Measurements from ENCODE around the gene DDX50.
"Not testable (repeated sequence)": the region's sequence is repeated elsewhere in the genome, so short reads cannot be mapped to it uniquely, and the experiment has no call there.

Gene DDX50

DNA sequence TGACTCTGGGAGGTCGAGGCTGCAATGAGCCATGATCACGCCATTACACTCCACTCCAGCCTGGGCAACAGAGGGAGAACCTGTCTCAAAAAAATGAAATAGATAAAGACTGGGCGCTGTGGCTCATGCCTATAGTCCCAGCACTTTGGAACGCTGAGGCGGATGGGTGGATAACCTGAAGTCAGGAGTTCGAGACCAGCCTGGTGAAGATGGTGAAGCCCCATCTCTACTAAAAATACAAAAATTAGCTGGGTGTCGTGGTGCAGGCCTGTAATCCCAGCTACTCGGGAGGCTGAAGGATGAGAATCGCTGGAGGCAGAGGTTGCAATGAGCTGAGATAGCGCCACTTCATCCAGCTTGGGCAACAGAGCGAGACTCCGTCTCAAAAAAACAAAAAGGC, 53.8 kb downstream of the DDX50 start:
- H3K36me3 ChIP-seq (ENCODE audit: control insufficient read depth in 2 of 2, insufficient read depth in 2 of 2, low read length in 2 of 2), result peaks cover 5 to 10% of the 10 kb centered on the region in 2 donors
- H3K4me3 ChIP-seq (ENCODE audit: low read length in 2 of 2), result no peak overlapping the region
- no peaks in the 10 kb centered on the region for H3K27me3 ChIP-seq (ENCODE audit: control insufficient read depth in 1 of 2, insufficient read depth in 2 of 2, low read length in 2 of 2)
- H3K27ac ChIP-seq (ENCODE audit: low read length), result no peak overlapping the region
- peaks cover 10% of the 10 kb centered on the region for H3K4me1 ChIP-seq (ENCODE audit: control insufficient read depth, insufficient read depth, low read length)
- H3K9me3 ChIP-seq (ENCODE audit: control insufficient read depth in 2 of 2, low read length in 2 of 2), result no peaks in the 10 kb centered on the region
- H3K9ac ChIP-seq (ENCODE audit: low read length in 2 of 2), result no peak overlapping the region

DNA sequence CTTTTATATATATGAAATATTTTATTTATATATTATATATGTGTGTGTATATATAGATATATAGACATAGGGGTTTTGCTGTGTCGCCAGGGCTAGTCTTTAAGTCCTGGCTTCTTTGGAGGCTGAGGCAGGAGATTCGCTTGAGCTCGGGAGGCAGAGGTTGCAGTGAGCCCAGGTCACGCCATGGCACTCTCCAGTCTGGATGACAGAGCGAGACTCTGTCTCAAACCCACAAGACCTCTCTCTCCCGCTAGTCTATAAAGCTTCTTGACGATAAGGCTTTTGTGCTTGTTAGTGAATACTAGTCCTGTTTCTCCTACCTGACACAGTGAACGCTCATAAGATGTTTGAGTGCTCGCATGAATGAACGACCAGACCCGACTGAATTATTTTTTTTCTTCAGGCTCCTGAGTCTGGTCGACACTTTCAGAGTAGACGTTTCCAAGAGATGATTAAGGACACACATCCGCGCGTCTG, 54.3 kb downstream of the DDX50 start:
- H3K36me3 ChIP-seq (ENCODE audit: control insufficient read depth in 2 of 2, insufficient read depth in 2 of 2, low read length in 2 of 2), result peaks cover 5 to 14% of the 10 kb centered on the region in 2 donors
- H3K9ac ChIP-seq (ENCODE audit: low read length in 2 of 2), result peak overlapping the region; percentile 87 to 99
- peak overlapping the region; percentile 98 for H3K4me3 ChIP-seq (ENCODE audit: low read length in 2 of 2)
- H3K9me3 ChIP-seq (ENCODE audit: control insufficient read depth in 2 of 2, low read length in 2 of 2), result no peaks in the 10 kb centered on the region
- H3K27ac ChIP-seq (ENCODE audit: low read length), result peak overlapping the region; percentile 87
- H3K27me3 ChIP-seq (ENCODE audit: control insufficient read depth in 1 of 2, insufficient read depth in 2 of 2, low read length in 2 of 2), result no peaks in the 10 kb centered on the region
- peaks cover 10% of the 10 kb centered on the region for H3K4me1 ChIP-seq (ENCODE audit: control insufficient read depth, insufficient read depth, low read length)

DNA sequence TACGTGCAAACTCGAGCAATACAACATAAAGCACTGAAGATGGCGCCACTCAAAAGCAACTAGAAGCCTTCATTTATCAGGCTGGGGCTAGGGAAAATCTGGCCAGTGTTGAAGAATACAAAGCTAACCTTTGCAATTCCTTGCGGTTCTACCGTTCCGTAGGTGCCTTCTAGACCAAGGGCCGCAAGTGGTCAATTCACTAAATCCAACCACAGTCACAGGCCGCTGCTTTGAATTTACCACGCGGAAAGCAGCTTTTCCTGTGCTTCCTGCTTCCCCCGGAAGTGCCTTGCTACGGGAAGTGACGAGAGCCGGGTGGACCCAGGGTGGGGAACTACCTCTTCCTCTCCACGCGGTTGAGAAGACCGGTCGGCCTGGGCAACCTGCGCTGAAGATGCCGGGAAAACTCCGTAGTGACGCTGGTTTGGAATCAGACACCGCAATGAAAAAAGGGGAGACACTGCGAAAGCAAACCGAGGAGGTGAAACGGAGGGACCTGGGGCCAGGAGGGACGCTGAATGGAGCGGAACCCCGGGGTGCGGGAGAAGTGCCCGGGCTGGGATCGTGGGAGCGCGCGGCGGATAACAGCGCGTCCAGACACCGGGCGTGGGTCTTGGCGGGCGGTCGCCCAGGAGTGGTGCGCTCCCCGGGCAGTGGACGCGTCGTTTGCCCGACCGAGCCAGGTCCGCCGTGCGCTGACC, 54.9 kb downstream of the DDX50 start, which contains the start of gene DDX21:
TSS of gene DDX21 (plus strand) at position 339 of the 701 bp plus-strand sequence. CDS start at position 395, 56 bp downstream.
- Histone ChIP-seq H3K9ac (ENCODE audit: low read length in 2 of 2) (peak within 1 kb of the TSS; percentile 87 to 99), H3K4me3 (ENCODE audit: low read length in 2 of 2) (peak within 1 kb of the TSS; percentile 98), H3K9me3 (ENCODE audit: control insufficient read depth in 2 of 2, low read length in 2 of 2) (no peaks in the 10 kb centered on the region), H3K27ac (ENCODE audit: low read length) (peak within 1 kb of the TSS; percentile 87), H3K27me3 (ENCODE audit: control insufficient read depth in 1 of 2, insufficient read depth in 2 of 2, low read length in 2 of 2) (no peaks in the 10 kb centered on the region), H3K4me1 (ENCODE audit: control insufficient read depth, insufficient read depth, low read length) (peaks cover 10% of the 10 kb centered on the region), H3K36me3 (ENCODE audit: control insufficient read depth in 2 of 2, insufficient read depth in 2 of 2, low read length in 2 of 2) (peaks cover 8 to 9% of the 10 kb centered on the region in 2 donors)

DNA sequence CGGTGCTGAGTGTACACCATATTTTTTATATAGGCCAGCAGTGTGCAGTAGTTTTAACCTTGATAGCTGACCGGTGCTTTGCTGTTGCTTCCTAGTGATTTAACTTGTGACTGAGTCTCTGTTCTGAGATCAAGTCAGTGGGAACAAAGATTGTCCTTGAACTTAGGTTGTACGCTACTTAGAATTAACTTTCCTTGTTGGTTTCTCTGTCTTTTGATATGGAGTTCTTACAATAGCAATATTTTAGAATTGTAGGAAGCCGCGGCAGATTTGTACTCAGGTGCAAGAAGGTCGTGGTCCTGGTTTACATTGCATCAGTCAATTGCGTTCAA, 56.1 kb downstream of the DDX50 start:
- Histone ChIP-seq H3K27me3 (ENCODE audit: control insufficient read depth in 1 of 2, insufficient read depth in 2 of 2, low read length in 2 of 2) (no peaks in the 10 kb centered on the region), H3K9me3 (ENCODE audit: control insufficient read depth in 2 of 2, low read length in 2 of 2) (no peaks in the 10 kb centered on the region), H3K27ac (ENCODE audit: low read length) (no peak overlapping the region), H3K4me1 (ENCODE audit: control insufficient read depth, insufficient read depth, low read length) (peaks cover 10% of the 10 kb centered on the region), H3K9ac (ENCODE audit: low read length in 2 of 2) (peak overlapping the region in 1 of 2 donors; percentile 99), H3K4me3 (ENCODE audit: low read length in 2 of 2) (peak overlapping the region; percentile 98), H3K36me3 (ENCODE audit: control insufficient read depth in 2 of 2, insufficient read depth in 2 of 2, low read length in 2 of 2) (peaks cover 7 to 13% of the 10 kb centered on the region in 2 donors)

- Histone ChIP-seq H3K27me3 (ENCODE audit: control insufficient read depth in 1 of 2, insufficient read depth in 2 of 2, low read length in 2 of 2) (no peaks in the 10 kb centered on the region), H3K4me1 (ENCODE audit: control insufficient read depth, insufficient read depth, low read length) (peaks cover 10% of the 10 kb centered on the region), H3K36me3 (ENCODE audit: control insufficient read depth in 2 of 2, insufficient read depth in 2 of 2, low read length in 2 of 2) (peaks cover 10 to 17% of the 10 kb centered on the region in 2 donors), H3K9me3 (ENCODE audit: control insufficient read depth in 2 of 2, low read length in 2 of 2) (no peaks in the 10 kb centered on the region), H3K4me3 (ENCODE audit: low read length in 2 of 2) (peak overlapping the region; percentile 98), H3K27ac (ENCODE audit: low read length) (no peak overlapping the region), H3K9ac (ENCODE audit: low read length in 2 of 2) (peak overlapping the region in 1 of 2 donors; percentile 99)
Observed at GRCh38 chr10:68957654-68958053, 56.5 kb downstream of the DDX50 start.

DNA sequence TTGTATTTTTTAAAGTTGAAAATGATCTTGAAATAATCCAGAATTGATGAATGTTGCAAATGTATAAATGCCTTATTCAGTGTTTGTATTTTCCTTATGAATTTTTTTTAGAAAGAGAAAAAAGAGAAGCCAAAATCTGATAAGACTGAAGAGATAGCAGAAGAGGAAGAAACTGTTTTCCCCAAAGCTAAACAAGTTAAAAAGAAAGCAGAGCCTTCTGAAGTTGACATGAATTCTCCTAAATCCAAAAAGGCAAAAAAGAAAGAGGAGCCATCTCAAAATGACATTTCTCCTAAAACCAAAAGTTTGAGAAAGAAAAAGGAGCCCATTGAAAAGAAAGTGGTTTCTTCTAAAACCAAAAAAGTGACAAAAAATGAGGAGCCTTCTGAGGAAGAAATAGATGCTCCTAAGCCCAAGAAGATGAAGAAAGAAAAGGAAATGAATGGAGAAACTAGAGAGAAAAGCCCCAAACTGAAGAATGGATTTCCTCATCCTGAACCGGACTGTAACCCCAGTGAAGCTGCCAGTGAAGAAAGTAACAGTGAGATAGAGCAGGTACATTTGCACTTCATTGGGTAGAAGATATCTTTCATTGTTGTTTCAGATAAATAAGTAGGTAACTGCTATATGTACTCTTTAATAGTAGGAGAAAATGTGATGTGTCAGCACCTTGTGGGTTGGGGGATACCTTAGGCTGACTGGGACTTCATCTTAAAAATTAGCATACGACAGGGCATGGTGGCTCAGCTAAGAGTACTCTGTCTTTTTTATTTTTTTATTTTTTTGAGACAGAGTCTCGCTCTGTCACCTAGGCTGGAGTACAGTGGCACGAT, 58.8 kb downstream of the DDX50 start:
- no peak overlapping the region for H3K4me3 ChIP-seq (ENCODE audit: low read length in 2 of 2)
- H3K27me3 ChIP-seq (ENCODE audit: control insufficient read depth in 1 of 2, insufficient read depth in 2 of 2, low read length in 2 of 2), result no peaks in the 10 kb centered on the region
- no peak overlapping the region for H3K27ac ChIP-seq (ENCODE audit: low read length)
- H3K9ac ChIP-seq (ENCODE audit: low read length in 2 of 2), result no peak overlapping the region
- H3K4me1 ChIP-seq (ENCODE audit: control insufficient read depth, insufficient read depth, low read length), result peaks cover 10% of the 10 kb centered on the region
- no peaks in the 10 kb centered on the region for H3K9me3 ChIP-seq (ENCODE audit: control insufficient read depth in 2 of 2, low read length in 2 of 2)
- H3K36me3 ChIP-seq (ENCODE audit: control insufficient read depth in 2 of 2, insufficient read depth in 2 of 2, low read length in 2 of 2), result peaks cover 27% of the 10 kb centered on the region in 2 donors

GRCh38 chr10:68963151-68963550, 62.0 kb downstream of the DDX50 start:
- Histone ChIP-seq H3K9ac (ENCODE audit: low read length in 2 of 2) (no peak overlapping the region), H3K27ac (ENCODE audit: low read length) (no peak overlapping the region), H3K4me3 (ENCODE audit: low read length in 2 of 2) (no peak overlapping the region), H3K4me1 (ENCODE audit: control insufficient read depth, insufficient read depth, low read length) (no peaks in the 10 kb centered on the region), H3K36me3 (ENCODE audit: control insufficient read depth in 2 of 2, insufficient read depth in 2 of 2, low read length in 2 of 2) (peaks cover 42 to 46% of the 10 kb centered on the region in 2 donors), H3K9me3 (ENCODE audit: control insufficient read depth in 2 of 2, low read length in 2 of 2) (no peaks in the 10 kb centered on the region), H3K27me3 (ENCODE audit: control insufficient read depth in 1 of 2, insufficient read depth in 2 of 2, low read length in 2 of 2) (no peaks in the 10 kb centered on the region)

DNA sequence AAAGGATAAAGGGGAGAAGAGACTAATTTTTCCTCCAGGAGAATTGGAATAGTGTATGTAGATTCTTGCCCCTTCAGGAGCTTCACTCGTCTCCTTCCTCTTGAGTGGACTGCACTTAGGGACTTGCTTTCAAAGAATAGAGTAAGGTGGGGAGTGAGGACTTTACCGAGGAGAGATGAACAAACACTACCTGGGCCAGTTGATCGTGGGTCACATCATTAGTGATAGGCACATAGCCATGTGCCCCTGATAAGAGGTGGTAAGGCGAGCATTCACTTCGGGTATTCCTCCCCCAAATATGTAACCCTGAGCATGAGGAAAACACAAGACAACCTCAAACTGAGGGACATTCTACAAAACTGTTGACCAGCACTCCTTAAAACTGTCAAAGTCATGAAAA, 72.9 kb downstream of the DDX50 start:
- no peak overlapping the region for H3K4me3 ChIP-seq (ENCODE audit: low read length in 2 of 2)
- H3K36me3 ChIP-seq (ENCODE audit: control insufficient read depth in 2 of 2, insufficient read depth in 2 of 2, low read length in 2 of 2), result peaks cover 57 to 65% of the 10 kb centered on the region in 2 donors
- no peak overlapping the region for H3K9ac ChIP-seq (ENCODE audit: low read length in 2 of 2)
- H3K27me3 ChIP-seq (ENCODE audit: control insufficient read depth in 1 of 2, insufficient read depth in 2 of 2, low read length in 2 of 2), result no peaks in the 10 kb centered on the region
- H3K27ac ChIP-seq (ENCODE audit: low read length), result no peak overlapping the region
- H3K9me3 ChIP-seq (ENCODE audit: control insufficient read depth in 2 of 2, low read length in 2 of 2), result no peaks in the 10 kb centered on the region
- H3K4me1 ChIP-seq (ENCODE audit: control insufficient read depth, insufficient read depth, low read length), result no peaks in the 10 kb centered on the region

DNA sequence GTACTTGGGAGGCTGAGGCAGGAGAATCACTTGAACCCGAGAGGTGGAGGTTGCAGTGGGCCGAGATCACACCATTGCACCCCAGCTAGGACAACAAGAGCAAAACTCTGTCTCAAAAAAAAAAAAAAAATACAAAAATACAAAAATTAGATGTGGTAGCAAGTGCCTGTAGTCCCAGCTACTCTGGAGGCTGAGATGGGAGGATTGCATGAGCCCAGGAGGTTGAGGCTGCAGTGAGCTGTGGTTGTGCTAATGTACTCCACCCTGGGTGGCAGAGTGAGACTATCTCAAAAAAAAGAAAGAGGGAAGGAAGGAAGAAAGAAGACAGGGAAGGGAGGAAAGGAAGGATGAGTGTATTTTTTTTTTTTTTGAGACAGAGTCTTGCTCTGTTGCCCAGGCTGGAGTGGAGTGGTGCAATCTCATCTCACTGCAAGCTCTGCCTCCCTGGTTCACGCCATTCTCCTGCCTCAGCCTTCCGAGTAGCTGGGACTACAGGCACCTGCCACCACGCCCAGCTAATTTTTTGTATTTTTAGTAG, 74.9 kb downstream of the DDX50 start:
- H3K9me3 ChIP-seq (ENCODE audit: control insufficient read depth in 2 of 2, low read length in 2 of 2); H3K27me3 ChIP-seq (ENCODE audit: control insufficient read depth in 1 of 2, insufficient read depth in 2 of 2, low read length in 2 of 2); H3K27ac ChIP-seq (ENCODE audit: low read length); H3K4me3 ChIP-seq (ENCODE audit: low read length in 2 of 2); H3K9ac ChIP-seq (ENCODE audit: low read length in 2 of 2); H3K4me1 ChIP-seq (ENCODE audit: control insufficient read depth, insufficient read depth, low read length): not testable (repeated sequence)
- peaks cover 51 to 62% of the 10 kb centered on the region in 2 donors for H3K36me3 ChIP-seq (ENCODE audit: control insufficient read depth in 2 of 2, insufficient read depth in 2 of 2, low read length in 2 of 2)

GRCh38 chr10:68979738-68980137, 78.6 kb downstream of the DDX50 start:
- H3K36me3 ChIP-seq (ENCODE audit: control insufficient read depth in 2 of 2, insufficient read depth in 2 of 2, low read length in 2 of 2), result peaks cover 40 to 44% of the 10 kb centered on the region in 2 donors
- H3K27ac ChIP-seq (ENCODE audit: low read length); H3K9ac ChIP-seq (ENCODE audit: low read length in 2 of 2): not testable (repeated sequence)

More at GRCh38 chr10:68979738-68980137, 78.6 kb downstream of the DDX50 start:
- not testable (repeated sequence) for H3K27me3 ChIP-seq (ENCODE audit: control insufficient read depth in 1 of 2, insufficient read depth in 2 of 2, low read length in 2 of 2); H3K4me3 ChIP-seq (ENCODE audit: low read length in 2 of 2); H3K9me3 ChIP-seq (ENCODE audit: control insufficient read depth in 2 of 2, low read length in 2 of 2); H3K4me1 ChIP-seq (ENCODE audit: control insufficient read depth, insufficient read depth, low read length)

Measured in stomach smooth muscle (tissue), 2 donors.